Ovary (tissue), 3 donors: Measurements from ENCODE around the gene TET1.

Experiments
- CTCF ChIP-seq, 3 donors: fragments of 450-650 bp in 2 of 3; fragments of 200-600 bp in 1 of 3; IDR thresholded peaks; one replicate each; pipeline versions ENCODE4 v1.5.1 to v1.8.0; 2016 to 2022; ENCODE audit warnings: antibody characterized with exemption in 3 of 3, mild to moderate bottlenecking in 1 of 3
- EP300 ChIP-seq: sonication (generic); formaldehyde crosslinking; IDR thresholded peaks from one replicate; pipeline ENCODE4 v1.6.1; 2017; ENCODE audit warnings: antibody characterized with exemption
- donor health status: DM: no; HTN: no; CAD: no.

- TF ChIP-seq CTCF (IDR thresholded peaks at IDR 0.05) (no peak), EP300 (no peak)
These were observed 6.5 kb upstream of the TET1 start for GRCh38 chr10:68553599-68553998.
